OCI-LY1 (cell line): Measurements from ENCODE around the gene NLRC4.
"Not testable (repeated sequence)": the region's sequence is repeated elsewhere in the genome, so short reads cannot be mapped to it uniquely, and the experiment has no call there.

Experiments
- H2AFZ ChIP-seq: fragments of 200-600 bp; sonication (generic), shearing (Covaris generic); 2 replicates; pipeline ENCODE4 v1.6.0; 2014; ENCODE audit warnings: antibody characterized with exemption, mild to moderate bottlenecking, low read length
- H3F3A ChIP-seq: fragments of 200-600 bp; sonication (generic), shearing (Covaris generic); 2 replicates; pipeline ENCODE4 v1.6.0; 2014; ENCODE audit warnings: mild to moderate bottlenecking, antibody characterized with exemption, low read length, moderate library complexity; ENCODE audit not compliant: insufficient read depth
- H3K27ac ChIP-seq: fragments of 200-600 bp; sonication (generic); 2 replicates; pipeline ENCODE4 v1.5.1; 2014; ENCODE audit warnings: low read length, mixed run types, mild to moderate bottlenecking, low read depth; ENCODE audit not compliant: poor library complexity, severe bottlenecking
- H3K27me3 ChIP-seq: fragments of 200-600 bp; sonication (generic); 2 replicates; pipeline ENCODE4 v1.6.0; 2014; ENCODE audit warnings: antibody characterized with exemption, mild to moderate bottlenecking, low read length, moderate library complexity; ENCODE audit not compliant: insufficient read depth
- H3K36me3 ChIP-seq: fragments of 200-600 bp; sonication (generic); 2 replicates; pipeline ENCODE4 v1.6.1; 2014; ENCODE audit warnings: mild to moderate bottlenecking, antibody characterized with exemption, low read length, moderate library complexity, mixed read lengths; ENCODE audit not compliant: insufficient read depth
- H3K4me1 ChIP-seq: fragments of 200-600 bp; sonication (generic); 2 replicates; pipeline ENCODE4 v1.5.1; 2014; ENCODE audit warnings: mild to moderate bottlenecking, low read length, moderate library complexity; ENCODE audit not compliant: insufficient read depth, severe bottlenecking
- H3K4me2 ChIP-seq: fragments of 200-600 bp; sonication (generic), shearing (Covaris generic); 2 replicates; pipeline ENCODE4 v1.6.1; 2014; ENCODE audit warnings: low read length
- H3K4me3 ChIP-seq: fragments of 200-600 bp; sonication (generic); 2 replicates; pipeline ENCODE4 v1.5.1; 2014; ENCODE audit warnings: low read length, low read depth, mild to moderate bottlenecking, mixed read lengths; ENCODE audit not compliant: poor library complexity, severe bottlenecking
- H3K79me2 ChIP-seq: fragments of 200-600 bp; shearing (Covaris generic); 2 replicates; pipeline ENCODE4 v1.6.1; 2016; ENCODE audit warnings: mixed run types, low read length, mixed read lengths; ENCODE audit not compliant: insufficient read depth
- H3K9ac ChIP-seq: fragments of 200-600 bp; sonication (generic), shearing (Covaris generic); 2 replicates; pipeline ENCODE4 v1.6.1; 2014; ENCODE audit warnings: mild to moderate bottlenecking, low read length, mixed read lengths
- H3K9me2 ChIP-seq: fragments of 200-600 bp; sonication (generic), shearing (Covaris generic); 2 replicates; pipeline ENCODE4 v1.6.1; 2014; ENCODE audit warnings: low read depth, mild to moderate bottlenecking, low read length, mixed read lengths
- H3K9me3 ChIP-seq: fragments of 200-600 bp; shearing (Covaris generic); 2 replicates; pipeline ENCODE4 v1.6.1; 2014; ENCODE audit warnings: low read length, mixed read lengths
- H4K20me1 ChIP-seq: fragments of 200-600 bp; sonication (generic), shearing (Covaris generic); 2 replicates; pipeline ENCODE4 v1.6.0; 2016; ENCODE audit warnings: mild to moderate bottlenecking, low read length; ENCODE audit not compliant: insufficient read depth
- CTCF ChIP-seq: fragments of 200-600 bp; sonication (generic), shearing (Covaris generic); IDR thresholded peaks from 2 replicates; pipeline ENCODE4 v1.5.1; 2017; ENCODE audit warnings: mild to moderate bottlenecking, antibody characterized with exemption, low read length, moderate library complexity, mixed read lengths
- EZH2 ChIP-seq: fragments of 200-600 bp; sonication (generic), shearing (Covaris generic); IDR thresholded peaks from 2 replicates; pipeline ENCODE4 v1.8.0; 2017; ENCODE audit warnings: borderline replicate concordance, mixed run types, mild to moderate bottlenecking, antibody characterized with exemption, low read length, moderate library complexity, mixed read lengths

Gene NLRC4

GRCh38 chr2:32212295-32212694, 52.4 kb downstream of the NLRC4 start:
- H3K9me2 ChIP-seq: no peaks in the 10 kb centered on the region
- no peaks in the 10 kb centered on the region for H3K27me3 ChIP-seq
- H3K4me2 ChIP-seq: no peak overlapping the region
- H3K27ac ChIP-seq: no peak overlapping the region
- no peaks in the 10 kb centered on the region for H3K9me3 ChIP-seq
- H3K4me1 ChIP-seq: no peaks in the 10 kb centered on the region
- no peak overlapping the region for H3K9ac ChIP-seq
- H3K36me3 ChIP-seq: peaks cover 16% of the 10 kb centered on the region; the same call in 1 of the 2 replicates
- no peak overlapping the region for H2AFZ ChIP-seq
- no peaks in the 10 kb centered on the region for H4K20me1 ChIP-seq
- TF ChIP-seq EZH2: no peak
- peak; percentile 28; the same call in 1 of the 2 replicates for TF ChIP-seq CTCF
- no peaks in the 10 kb centered on the region for H3F3A ChIP-seq
- H3K79me2 ChIP-seq: no peaks in the 10 kb centered on the region
- H3K4me3 ChIP-seq: no peak overlapping the region

- Histone ChIP-seq H3F3A (no peaks in the 10 kb centered on the region), H3K36me3 (peaks cover 20% of the 10 kb centered on the region; the same call in 1 of the 2 replicates), H4K20me1 (no peaks in the 10 kb centered on the region), H2AFZ (no peak overlapping the region), H3K9me3 (no peaks in the 10 kb centered on the region), H3K9ac (no peak overlapping the region), H3K27ac (no peak overlapping the region), H3K9me2 (no peaks in the 10 kb centered on the region), H3K4me3 (no peak overlapping the region), H3K79me2 (no peaks in the 10 kb centered on the region), H3K4me2 (no peak overlapping the region), H3K4me1 (no peaks in the 10 kb centered on the region), H3K27me3 (no peaks in the 10 kb centered on the region)
- TF ChIP-seq EZH2 (no peak), CTCF (no peak)
These were observed 53.8 kb downstream of the NLRC4 start for GRCh38 chr2:32210767-32211408.

GRCh38 chr2:32203428-32203827, 61.3 kb downstream of the NLRC4 start:
- H3K9ac ChIP-seq, H3K4me1 ChIP-seq, H2AFZ ChIP-seq, H3K4me3 ChIP-seq, H3K9me2 ChIP-seq, H3K9me3 ChIP-seq, H3K27ac ChIP-seq, H3K4me2 ChIP-seq, H3F3A ChIP-seq, H3K79me2 ChIP-seq, H4K20me1 ChIP-seq, H3K27me3 ChIP-seq: not testable (repeated sequence)
- H3K36me3 ChIP-seq: peaks cover 26% of the 10 kb centered on the region

GRCh38 chr2:32200814-32201213, 63.9 kb downstream of the NLRC4 start:
- no peak overlapping the region for H3K4me3 ChIP-seq
- no peak for TF ChIP-seq EZH2
- TF ChIP-seq CTCF: no peak
- no peak overlapping the region for H2AFZ ChIP-seq
- no peak overlapping the region for H3K9ac ChIP-seq
- H3K4me2 ChIP-seq: no peak overlapping the region
- H3F3A ChIP-seq: no peaks in the 10 kb centered on the region
- no peaks in the 10 kb centered on the region for H4K20me1 ChIP-seq
- H3K9me2 ChIP-seq: no peaks in the 10 kb centered on the region
- H3K9me3 ChIP-seq: no peaks in the 10 kb centered on the region
- H3K79me2 ChIP-seq: no peaks in the 10 kb centered on the region
- no peak overlapping the region for H3K27ac ChIP-seq
- peaks cover 40% of the 10 kb centered on the region for H3K36me3 ChIP-seq
- no peaks in the 10 kb centered on the region for H3K27me3 ChIP-seq
- no peaks in the 10 kb centered on the region for H3K4me1 ChIP-seq
